Measurements from ENCODE around the gene TLR2. TPM values are rescaled to one million over a fixed set of nuclear protein-coding genes. Genes with fewer than 3 reads are reported as not detected.

The TLR2 gene
- total RNA-seq, 4 donors from 2014 or later, result 5.3 to 26.9 (median 17.3) TPM

GRCh38 chr4:153645183-153645582, 38.9 kb upstream of the TLR2 start:
- no peaks in the 10 kb centered on the region for H3K36me3 ChIP-seq
- H3K9me3 ChIP-seq, result peaks cover 0 to 3% (median 0%) of the 10 kb centered on the region in 3 donors
- no peak overlapping the region for H3K4me3 ChIP-seq
- WGBS, 2 donors, result 70 to 81% methylated on average over 1 of the region's 1 CpG
- no peaks in the 10 kb centered on the region for H3K4me1 ChIP-seq
- H3K27ac ChIP-seq, result no peak overlapping the region
- intact Hi-C loops (cut with DNase I), result no loop called here
- no peaks in the 10 kb centered on the region for H3K27me3 ChIP-seq
- no peak for DNase-seq
- TF ChIP-seq POLR2A (IDR thresholded peaks at IDR 0.05), result no peak
- TF ChIP-seq, protein P1, sequence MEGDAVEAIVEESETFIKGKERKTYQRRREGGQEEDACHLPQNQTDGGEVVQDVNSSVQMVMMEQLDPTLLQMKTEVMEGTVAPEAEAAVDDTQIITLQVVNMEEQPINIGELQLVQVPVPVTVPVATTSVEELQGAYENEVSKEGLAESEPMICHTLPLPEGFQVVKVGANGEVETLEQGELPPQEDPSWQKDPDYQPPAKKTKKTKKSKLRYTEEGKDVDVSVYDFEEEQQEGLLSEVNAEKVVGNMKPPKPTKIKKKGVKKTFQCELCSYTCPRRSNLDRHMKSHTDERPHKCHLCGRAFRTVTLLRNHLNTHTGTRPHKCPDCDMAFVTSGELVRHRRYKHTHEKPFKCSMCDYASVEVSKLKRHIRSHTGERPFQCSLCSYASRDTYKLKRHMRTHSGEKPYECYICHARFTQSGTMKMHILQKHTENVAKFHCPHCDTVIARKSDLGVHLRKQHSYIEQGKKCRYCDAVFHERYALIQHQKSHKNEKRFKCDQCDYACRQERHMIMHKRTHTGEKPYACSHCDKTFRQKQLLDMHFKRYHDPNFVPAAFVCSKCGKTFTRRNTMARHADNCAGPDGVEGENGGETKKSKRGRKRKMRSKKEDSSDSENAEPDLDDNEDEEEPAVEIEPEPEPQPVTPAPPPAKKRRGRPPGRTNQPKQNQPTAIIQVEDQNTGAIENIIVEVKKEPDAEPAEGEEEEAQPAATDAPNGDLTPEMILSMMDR (IDR thresholded peaks at IDR 0.05), result peak in 2 of 6 experiments; percentile 27 to 55

DNA sequence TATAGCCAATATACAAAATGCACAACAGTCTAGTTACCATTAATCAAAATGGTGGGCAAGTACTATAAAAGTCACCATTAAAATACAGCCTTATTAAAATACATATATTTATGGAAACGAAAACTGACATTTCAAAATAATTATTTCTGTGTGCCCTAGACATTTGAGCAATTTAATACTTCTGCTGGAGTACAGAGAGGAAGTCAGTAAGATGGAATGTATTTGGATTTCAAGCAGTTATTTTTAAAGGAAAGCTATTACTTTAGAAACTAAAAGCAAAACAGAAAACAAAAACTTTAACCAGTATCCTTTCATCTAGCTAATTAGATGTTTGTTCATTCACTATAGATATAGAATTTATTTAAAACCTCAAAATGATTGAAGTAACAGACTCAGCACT, 37.8 kb upstream of the TLR2 start:
- no peak overlapping the region for H3K4me3 ChIP-seq
- H3K27ac ChIP-seq, result no peak overlapping the region
- no peaks in the 10 kb centered on the region for H3K27me3 ChIP-seq
- no peak for TF ChIP-seq POLR2A (IDR thresholded peaks at IDR 0.05)
- TF ChIP-seq, protein P1 (IDR thresholded peaks at IDR 0.05), result no peak
- no peak for DNase-seq
- peaks cover 0 to 1% (median 0%) of the 10 kb centered on the region in 3 donors for H3K4me1 ChIP-seq
- no peaks in the 10 kb centered on the region for H3K36me3 ChIP-seq
- peaks cover 0 to 3% (median 0%) of the 10 kb centered on the region in 3 donors for H3K9me3 ChIP-seq
- 67 to 81% methylated on average over 1 of the region's 1 CpG for WGBS, 2 donors
- intact Hi-C loops (cut with DNase I), result no loop called here

- Histone ChIP-seq H3K27ac (no peak overlapping the region), H3K36me3 (no peaks in the 10 kb centered on the region), H3K27me3 (no peaks in the 10 kb centered on the region), H3K9me3 (peaks cover 0 to 3% (median 0%) of the 10 kb centered on the region in 3 donors), H3K4me3 (no peak overlapping the region), H3K4me1 (peaks cover 0 to 8% (median 0%) of the 10 kb centered on the region in 3 donors)
- TF ChIP-seq, protein P1 (IDR thresholded peaks at IDR 0.05), result no peak
- no peak for TF ChIP-seq POLR2A (IDR thresholded peaks at IDR 0.05)
- intact Hi-C loops (cut with DNase I), result no loop called here
- no peak for DNase-seq
- WGBS, 2 donors, result 100% methylated on average over 1 of the region's 1 CpG; no CpG with 5 or more reads in 1 of the 2 donors
These were observed 37.1 kb upstream of the TLR2 start for GRCh38 chr4:153646978-153647377.

- intact Hi-C loops (cut with DNase I), result no loop called here
These were observed 36.1 kb upstream of the TLR2 start for GRCh38 chr4:153647975-153648374.

DNA sequence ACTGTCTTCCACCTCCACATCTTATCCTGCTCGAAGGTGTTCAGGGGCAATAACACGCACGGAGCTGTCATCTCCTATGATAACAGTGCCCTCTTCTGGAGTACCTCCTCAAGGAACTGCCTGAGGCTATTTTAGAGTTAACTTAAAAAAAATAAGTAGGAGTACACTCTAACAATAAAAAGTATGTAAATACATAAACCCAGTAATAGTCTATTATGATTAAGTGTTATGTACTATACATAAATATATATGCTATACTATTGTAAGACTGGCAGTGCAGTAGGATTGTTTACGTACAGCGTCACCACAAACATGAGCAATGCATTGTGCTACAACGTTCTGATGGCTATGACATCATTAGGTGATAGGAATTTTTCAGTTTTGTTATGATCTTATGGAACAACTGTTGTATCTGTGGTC, 34.5 kb upstream of the TLR2 start:
- Histone ChIP-seq H3K36me3 (no peaks in the 10 kb centered on the region), H3K27ac (no peak overlapping the region), H3K9me3 (peaks cover 0 to 3% (median 0%) of the 10 kb centered on the region in 3 donors), H3K27me3 (no peaks in the 10 kb centered on the region), H3K4me3 (no peak overlapping the region), H3K4me1 (peaks cover 0 to 15% (median 0%) of the 10 kb centered on the region in 3 donors)
- WGBS, 2 donors, result 59 to 61% methylated on average over 6 of the region's 6 CpGs
- DNase-seq, result no peak
- intact Hi-C loops (cut with DNase I), result no loop called here
- TF ChIP-seq, protein P1 (IDR thresholded peaks at IDR 0.05), result peak in 1 of 6 experiments; percentile 26
- no peak for TF ChIP-seq POLR2A (IDR thresholded peaks at IDR 0.05)

More at GRCh38 chr4:153647975-153648374, 36.1 kb upstream of the TLR2 start:
- no peak for TF ChIP-seq POLR2A (IDR thresholded peaks at IDR 0.05)
- Histone ChIP-seq H3K27ac (no peak overlapping the region), H3K4me1 (peaks cover 0 to 15% (median 0%) of the 10 kb centered on the region in 3 donors), H3K27me3 (no peaks in the 10 kb centered on the region), H3K4me3 (no peak overlapping the region), H3K9me3 (peaks cover 0 to 3% (median 0%) of the 10 kb centered on the region in 3 donors), H3K36me3 (no peaks in the 10 kb centered on the region)
- WGBS, 2 donors, result 69 to 70% methylated on average over 4 of the region's 4 CpGs
- DNase-seq, result no peak

GRCh38 chr4:153651116-153651515, 33.0 kb upstream of the TLR2 start:
- no peak for DNase-seq
- intact Hi-C loops (cut with DNase I), result no loop called here
- WGBS, 2 donors, result 54 to 60% methylated on average over 3 of the region's 3 CpGs
- TF ChIP-seq, protein P1 (IDR thresholded peaks at IDR 0.05), result no peak
- no peak for TF ChIP-seq POLR2A (IDR thresholded peaks at IDR 0.05)
- H3K4me3 ChIP-seq, result no peak overlapping the region
- no peaks in the 10 kb centered on the region for H3K36me3 ChIP-seq
- peak overlapping the region; percentile 49 to 75 (median 60) for H3K27ac ChIP-seq
- H3K27me3 ChIP-seq, result no peaks in the 10 kb centered on the region
- no peaks in the 10 kb centered on the region for H3K9me3 ChIP-seq
- H3K4me1 ChIP-seq, result peaks cover 0 to 21% (median 0%) of the 10 kb centered on the region in 3 donors

Measured in esophagus squamous epithelium (tissue), 5 donors.